IMR-90 (cell line): ENCODE measurements around the gene YKT6. TPM values are rescaled to one million over a fixed set of nuclear protein-coding genes. Genes with fewer than 3 reads are reported as not detected.

ENCODE experiments used
- ATAC-seq: fragments of 200-7000 bp; cut with Tn5 transposase; 2 replicates; pipeline ENCODE4 v1.9.1; 2020; ENCODE audit warnings: low read depth, mild to moderate bottlenecking, moderate library complexity
- BruUV-seq: library from RNA; stranded (reverse); fragments of 400-500 nt; replicated peaks from 2 replicates; lab custom pipeline; 2021; lab: Mats Ljungman, UMichigan
- CTCF ChIA-PET: fragments of 300-600 bp; formaldehyde crosslinking; extraction: SDS; loops from one replicate; lab custom pipeline; 2021; ENCODE audit warnings: antibody characterized with exemption; lab: Yijun Ruan, JAX
- POLR2A ChIA-PET: fragments of 300-600 bp; sonication (Branson Sonifier 250); formaldehyde crosslinking; loops from one replicate; lab custom pipeline; 2022; ENCODE audit warnings: antibody characterized with exemption; ENCODE audit not compliant: unreplicated experiment; lab: Charles Lee
- DNase-seq: peaks from one replicate; pipeline ENCODE4 v3.0.0; 2013
- H2AFZ ChIP-seq: replicated peaks from 2 replicates; pipeline ENCODE3; 2013; ENCODE audit warnings: low read length, mild to moderate bottlenecking; ENCODE audit not compliant: poor library complexity
- H2AK5ac ChIP-seq: 2 replicates; pipeline ENCODE4 v1.6.1; 2013; ENCODE audit warnings: low read depth, low read length, inconsistent platforms
- H2AK9ac ChIP-seq: replicated peaks from 2 replicates; pipeline ENCODE3; 2013; ENCODE audit warnings: mild to moderate bottlenecking, low read depth, low read length, moderate library complexity; ENCODE audit not compliant: poor library complexity
- H2BK120ac ChIP-seq: 2 replicates; pipeline ENCODE4 v1.6.1; 2013; ENCODE audit warnings: low read depth, low read length, inconsistent platforms
- H2BK15ac ChIP-seq: 3 replicates; pipeline ENCODE4 v1.6.1; 2013; ENCODE audit warnings: low read depth, low read length, inconsistent platforms
- H2BK20ac ChIP-seq: 2 replicates; pipeline ENCODE4 v1.6.1; 2013; ENCODE audit warnings: low read depth, mild to moderate bottlenecking, inconsistent platforms, low read length, moderate library complexity
- H2BK5ac ChIP-seq: 2 replicates; pipeline ENCODE4 v1.6.1; 2013; ENCODE audit warnings: mild to moderate bottlenecking, low read depth, low read length, inconsistent platforms; ENCODE audit not compliant: poor library complexity, severe bottlenecking
- H3K14ac ChIP-seq: replicated peaks from 2 replicates; pipeline ENCODE4 v1.6.1; 2013; ENCODE audit warnings: low read depth, low read length, inconsistent platforms
- H3K18ac ChIP-seq: 2 replicates; pipeline ENCODE4 v1.6.1; 2013; ENCODE audit warnings: low read depth, low read length, control low read depth
- H3K23ac ChIP-seq: 2 replicates; pipeline ENCODE4 v1.6.1; 2013; ENCODE audit warnings: low read depth, low read length, inconsistent platforms
- H3K27ac ChIP-seq: 2 replicates; pipeline ENCODE4 v1.5.1; 2013; ENCODE audit warnings: mild to moderate bottlenecking, control low read depth, low read length; ENCODE audit not compliant: insufficient read depth
- H3K27me3 ChIP-seq: 2 replicates; pipeline ENCODE4 v1.6.1; 2013; ENCODE audit warnings: low read length; ENCODE audit not compliant: control insufficient read depth, insufficient read depth
- H3K36me3 ChIP-seq: 2 replicates; pipeline ENCODE4 v1.6.1; 2013; ENCODE audit warnings: low read length, mixed read lengths; ENCODE audit not compliant: control insufficient read depth, insufficient read depth
- H3K4ac ChIP-seq: 2 replicates; pipeline ENCODE4 v1.6.1; 2013; ENCODE audit warnings: low read depth, low read length, inconsistent platforms
- H3K4me1 ChIP-seq: 2 replicates; pipeline ENCODE4 v1.6.1; 2013; ENCODE audit warnings: low read length, mixed read lengths; ENCODE audit not compliant: control insufficient read depth, insufficient read depth
- H3K4me2 ChIP-seq: 2 replicates; pipeline ENCODE4 v1.6.1; 2013; ENCODE audit warnings: low read depth, mild to moderate bottlenecking, control low read depth, low read length, moderate library complexity
- H3K4me3 ChIP-seq: 2 replicates; pipeline ENCODE4 v1.5.1; 2013; ENCODE audit warnings: low read depth, mild to moderate bottlenecking, control low read depth, low read length, moderate library complexity; ENCODE audit not compliant: insufficient read depth
- H3K56ac ChIP-seq: 2 replicates; pipeline ENCODE4 v1.6.1; 2013; ENCODE audit warnings: low read length, inconsistent platforms; ENCODE audit not compliant: insufficient read depth; ENCODE audit errors: extremely low read depth
- H3K79me1 ChIP-seq, 2 experiments: 2 replicates each; pipeline ENCODE4 v1.6.1; 2013; ENCODE audit warnings: low read length in 2 of 2, inconsistent platforms in 1 of 2, low read depth in 1 of 2
- H3K9ac ChIP-seq: 2 replicates; pipeline ENCODE4 v1.6.1; 2013; ENCODE audit warnings: low read depth, low read length, control low read depth
- H3K9me1 ChIP-seq: 2 replicates; pipeline ENCODE4 v1.6.1; 2013; ENCODE audit warnings: low read length, inconsistent platforms; ENCODE audit not compliant: insufficient read depth
- H3K9me3 ChIP-seq: 2 replicates; pipeline ENCODE4 v1.6.1; 2013; ENCODE audit warnings: low read length; ENCODE audit not compliant: control insufficient read depth, insufficient read depth
- H4K20me1 ChIP-seq: 2 replicates; pipeline ENCODE4 v1.6.1; 2013; ENCODE audit warnings: low read length, inconsistent platforms; ENCODE audit not compliant: insufficient read depth
- H4K5ac ChIP-seq: 2 replicates; pipeline ENCODE4 v1.6.1; 2013; ENCODE audit warnings: mild to moderate bottlenecking, low read depth, low read length, control low read depth
- H4K8ac ChIP-seq, 2 experiments: 2 replicates each; pipeline ENCODE4 v1.6.1; 2013; ENCODE audit warnings: low read depth in 2 of 2, low read length in 2 of 2, control low read depth in 1 of 2, inconsistent platforms in 1 of 2
- H4K91ac ChIP-seq: 2 replicates; pipeline ENCODE4 v1.6.1; 2013; ENCODE audit warnings: low read depth, low read length, inconsistent platforms; ENCODE audit not compliant: insufficient read depth
- BHLHE40 ChIP-seq: fragments of 150-350 bp; IDR thresholded peaks from 2 replicates; pipeline ENCODE4 v1.6.1; 2016; ENCODE audit warnings: mild to moderate bottlenecking, low read depth, low read length
- CEBPB ChIP-seq: IDR thresholded peaks from 2 replicates; pipeline ENCODE4 v1.6.1; 2012; ENCODE audit warnings: low read depth, low read length, improper control_type of control experiment
- CHD1 ChIP-seq: IDR thresholded peaks from 2 replicates; pipeline ENCODE4 v1.6.1; 2012; ENCODE audit warnings: low read depth, low read length, improper control_type of control experiment
- FOS ChIP-seq: fragments of 150-350 bp; IDR thresholded peaks from 2 replicates; pipeline ENCODE4 v1.6.1; 2016; ENCODE audit warnings: low read depth, low read length
- MAFK ChIP-seq: IDR thresholded peaks from 2 replicates; pipeline ENCODE4 v1.6.1; 2012; ENCODE audit warnings: low read depth, low read length, improper control_type of control experiment
- MAZ ChIP-seq: IDR thresholded peaks from 2 replicates; pipeline ENCODE4 v1.6.1; 2012; ENCODE audit warnings: low read depth, mild to moderate bottlenecking, low read length, improper control_type of control experiment, moderate library complexity, borderline replicate concordance
- MXI1 ChIP-seq: IDR thresholded peaks from 2 replicates; pipeline ENCODE4 v1.6.1; 2012; ENCODE audit warnings: low read depth, mild to moderate bottlenecking, low read length, moderate library complexity, borderline replicate concordance
- NFE2L2 ChIP-seq: fragments of 150-350 bp; IDR thresholded peaks from 2 replicates; pipeline ENCODE4 v1.6.1; 2016; ENCODE audit warnings: low read depth, mild to moderate bottlenecking, low read length
- POLR2A ChIP-seq: IDR thresholded peaks from 2 replicates; pipeline ENCODE4 v1.6.1; 2012; ENCODE audit warnings: mild to moderate bottlenecking, low read depth, low read length
- RAD21 ChIP-seq: IDR thresholded peaks from 2 replicates; pipeline ENCODE4 v1.6.1; 2012; ENCODE audit warnings: low read length, improper control_type of control experiment
- RCOR1 ChIP-seq: IDR thresholded peaks from 2 replicates; pipeline ENCODE4 v1.6.1; 2012; ENCODE audit warnings: mild to moderate bottlenecking, low read length, improper control_type of control experiment; ENCODE audit not compliant: insufficient replicate concordance
- RFX5 ChIP-seq: IDR thresholded peaks from 2 replicates; pipeline ENCODE4 v1.8.0; 2012; ENCODE audit warnings: low read depth, mild to moderate bottlenecking, low read length, moderate library complexity
- SMC3 ChIP-seq: fragments of 150-350 bp; IDR thresholded peaks from 2 replicates; pipeline ENCODE4 v1.6.1; 2016; ENCODE audit warnings: low read depth, mild to moderate bottlenecking, antibody characterized with exemption, low read length, moderate library complexity
- dilution Hi-C: fragments of 300-500 bp; cut with HindIII; formaldehyde crosslinking; loops from one replicate; pipeline ENCODE4 v1.14.3; 2018; ENCODE audit warnings: low sequenced_read_pairs; ENCODE audit not compliant: unreplicated experiment
- in situ Hi-C: fragments of 300-500 bp; cut with MboI; formaldehyde crosslinking; loops from 3 replicates; pipeline ENCODE4 v1.14.3; 2019; ENCODE audit warnings: low sequenced_read_pairs, inconsistent platforms, mixed read lengths
- intact Hi-C: fragments of 100-400 bp; cut with micrococcal nuclease; formaldehyde crosslinking; loops from 2 replicates; pipeline ENCODE4 v1.10.0; 2022
- polyA plus RNA-seq, 3 experiments: library from polyadenylated mRNA; depleted of rRNA; stranded (reverse); fragments of >200 nt; gene quantifications; 2 replicates each; pipeline ENCODE4 v1.2.3, GENCODE V29; 2012; ENCODE audit warnings: low replicate concordance in 1 of 3
- total RNA-seq: library from RNA; depleted of rRNA; stranded (reverse); fragments of >200 nt; gene quantifications from 2 replicates; pipeline ENCODE4 v1.2.3, GENCODE V29; 2012
- TF ChIP-seq, protein P1 (sequence below): fragments of 150-350 bp; IDR thresholded peaks from 2 replicates; pipeline ENCODE4 v1.6.1; 2016; ENCODE audit warnings: low read depth, mild to moderate bottlenecking, low read length, moderate library complexity, borderline replicate concordance
- TF ChIP-seq, protein P2 (sequence below): conservative IDR thresholded peaks from 2 replicates; pipeline ENCODE4 v1.5.1; 2012; ENCODE audit warnings: mild to moderate bottlenecking, low read depth, low read length, improper control_type of control experiment
- TF ChIP-seq, protein P3 (sequence below): fragments of 150-350 bp; IDR thresholded peaks from 2 replicates; pipeline ENCODE4 v1.6.1; 2017; ENCODE audit warnings: mild to moderate bottlenecking, antibody characterized with exemption, low read length, low read depth

The YKT6 gene
- total and polyA plus RNA-seq, 2 of the 4 experiments (the other 2 are of a cell fraction) = 115 to 120 TPM

DNA sequence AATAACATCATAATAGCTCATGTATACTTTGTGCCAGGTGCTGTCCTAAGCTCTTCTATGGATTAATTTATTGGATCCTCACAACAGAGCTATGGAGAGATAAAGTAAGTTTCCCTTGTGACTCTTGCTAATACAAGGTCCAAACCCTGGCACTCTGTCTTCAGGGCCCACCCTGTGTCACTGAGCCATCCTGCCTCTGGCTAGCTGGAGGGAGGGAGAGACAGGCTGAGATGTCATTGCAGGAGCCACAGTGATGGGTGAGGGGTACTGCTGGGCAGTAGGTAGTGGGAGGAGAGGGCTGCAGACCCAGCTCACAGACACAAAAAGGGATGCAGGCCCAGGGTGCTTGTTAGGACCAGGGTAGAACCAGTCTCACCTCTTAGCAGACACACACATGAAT, 28.4 kb upstream of the YKT6 start:
- no peak overlapping the region for H3K23ac ChIP-seq
- dilution Hi-C loops (no loop called here), intact Hi-C loops (no loop called here), in situ Hi-C loops (no loop called here)
- H2BK15ac ChIP-seq = no peak overlapping the region
- H2BK120ac ChIP-seq = no peak overlapping the region
- peaks cover 5% of the 10 kb centered on the region; the same call in 1 of the 2 replicates for H3K9me3 ChIP-seq
- DNase-seq = no peak
- H3K4me2 ChIP-seq = no peak overlapping the region
- no peaks in the 10 kb centered on the region for H3K9me1 ChIP-seq
- no peak overlapping the region for H3K18ac ChIP-seq
- H2BK20ac ChIP-seq = no peak overlapping the region
- no peak overlapping the region for H3K27ac ChIP-seq
- no peak overlapping the region for H4K5ac ChIP-seq
- H2AK5ac ChIP-seq = no peak overlapping the region
- H3K4me3 ChIP-seq = no peak overlapping the region
- no TSS peak for BruUV-seq
- ChIA-PET CTCF (no interaction called here), POLR2A (no interaction called here)
- ATAC-seq = no peak
- H3K79me1 ChIP-seq = no peaks in the 10 kb centered on the region
- no peak overlapping the region for H3K9ac ChIP-seq
- H3K36me3 ChIP-seq = no peaks in the 10 kb centered on the region
- H3K27me3 ChIP-seq = peaks cover 35% of the 10 kb centered on the region
- H3K56ac ChIP-seq = no peak overlapping the region
- H4K91ac ChIP-seq = no peak overlapping the region
- no peak overlapping the region for H3K14ac ChIP-seq
- no peaks in the 10 kb centered on the region; the same call in 1 of the 2 replicates for H3K4me1 ChIP-seq
- H4K8ac ChIP-seq = no peak overlapping the region
- H2AFZ ChIP-seq = no peak overlapping the region
- no peak overlapping the region for H2AK9ac ChIP-seq
- no peaks in the 10 kb centered on the region for H4K20me1 ChIP-seq
- no peak overlapping the region for H3K4ac ChIP-seq
- TF ChIP-seq MAZ = no peak
- TF ChIP-seq SMC3 = no peak
- no peak for TF ChIP-seq RFX5
- TF ChIP-seq, protein P1, sequence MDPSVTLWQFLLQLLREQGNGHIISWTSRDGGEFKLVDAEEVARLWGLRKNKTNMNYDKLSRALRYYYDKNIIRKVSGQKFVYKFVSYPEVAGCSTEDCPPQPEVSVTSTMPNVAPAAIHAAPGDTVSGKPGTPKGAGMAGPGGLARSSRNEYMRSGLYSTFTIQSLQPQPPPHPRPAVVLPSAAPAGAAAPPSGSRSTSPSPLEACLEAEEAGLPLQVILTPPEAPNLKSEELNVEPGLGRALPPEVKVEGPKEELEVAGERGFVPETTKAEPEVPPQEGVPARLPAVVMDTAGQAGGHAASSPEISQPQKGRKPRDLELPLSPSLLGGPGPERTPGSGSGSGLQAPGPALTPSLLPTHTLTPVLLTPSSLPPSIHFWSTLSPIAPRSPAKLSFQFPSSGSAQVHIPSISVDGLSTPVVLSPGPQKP = no peak
- no peak for TF ChIP-seq POLR2A
- no peak for TF ChIP-seq MAFK
- TF ChIP-seq RAD21 = no peak
- no peak for TF ChIP-seq MXI1
- no peak for TF ChIP-seq CHD1
- no peak for TF ChIP-seq CEBPB
- TF ChIP-seq, protein P2, sequence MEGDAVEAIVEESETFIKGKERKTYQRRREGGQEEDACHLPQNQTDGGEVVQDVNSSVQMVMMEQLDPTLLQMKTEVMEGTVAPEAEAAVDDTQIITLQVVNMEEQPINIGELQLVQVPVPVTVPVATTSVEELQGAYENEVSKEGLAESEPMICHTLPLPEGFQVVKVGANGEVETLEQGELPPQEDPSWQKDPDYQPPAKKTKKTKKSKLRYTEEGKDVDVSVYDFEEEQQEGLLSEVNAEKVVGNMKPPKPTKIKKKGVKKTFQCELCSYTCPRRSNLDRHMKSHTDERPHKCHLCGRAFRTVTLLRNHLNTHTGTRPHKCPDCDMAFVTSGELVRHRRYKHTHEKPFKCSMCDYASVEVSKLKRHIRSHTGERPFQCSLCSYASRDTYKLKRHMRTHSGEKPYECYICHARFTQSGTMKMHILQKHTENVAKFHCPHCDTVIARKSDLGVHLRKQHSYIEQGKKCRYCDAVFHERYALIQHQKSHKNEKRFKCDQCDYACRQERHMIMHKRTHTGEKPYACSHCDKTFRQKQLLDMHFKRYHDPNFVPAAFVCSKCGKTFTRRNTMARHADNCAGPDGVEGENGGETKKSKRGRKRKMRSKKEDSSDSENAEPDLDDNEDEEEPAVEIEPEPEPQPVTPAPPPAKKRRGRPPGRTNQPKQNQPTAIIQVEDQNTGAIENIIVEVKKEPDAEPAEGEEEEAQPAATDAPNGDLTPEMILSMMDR = no peak
- TF ChIP-seq NFE2L2 = no peak
- no peak for TF ChIP-seq BHLHE40
- no peak for TF ChIP-seq RCOR1
- no peak for TF ChIP-seq FOS
- TF ChIP-seq, protein P3, sequence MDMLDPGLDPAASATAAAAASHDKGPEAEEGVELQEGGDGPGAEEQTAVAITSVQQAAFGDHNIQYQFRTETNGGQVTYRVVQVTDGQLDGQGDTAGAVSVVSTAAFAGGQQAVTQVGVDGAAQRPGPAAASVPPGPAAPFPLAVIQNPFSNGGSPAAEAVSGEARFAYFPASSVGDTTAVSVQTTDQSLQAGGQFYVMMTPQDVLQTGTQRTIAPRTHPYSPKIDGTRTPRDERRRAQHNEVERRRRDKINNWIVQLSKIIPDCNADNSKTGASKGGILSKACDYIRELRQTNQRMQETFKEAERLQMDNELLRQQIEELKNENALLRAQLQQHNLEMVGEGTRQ = no peak
- no peak overlapping the region for H2BK5ac ChIP-seq
